Nephron (organoid): ENCODE data around the gene AEBP2.

ENCODE experiments used
- H3K27ac Mint-ChIP-seq, 3 experiments: 2 replicates each; pipeline ENCODE4 v1.8.0; 2020; ENCODE audit warnings: mixed read lengths in 3 of 3, mild to moderate bottlenecking in 2 of 3, moderate library complexity in 1 of 3
- H3K27me3 Mint-ChIP-seq: 2 replicates; pipeline ENCODE4 v1.8.0; 2021; ENCODE audit warnings: low read depth, mild to moderate bottlenecking, moderate library complexity, mixed read lengths
- H3K36me3 Mint-ChIP-seq: 2 replicates; pipeline ENCODE4 v1.8.0; 2020; ENCODE audit warnings: low read depth, mixed read lengths
- H3K4me1 Mint-ChIP-seq: 2 replicates; pipeline ENCODE4 v1.8.0; 2020; ENCODE audit warnings: mixed read lengths
- H3K4me3 Mint-ChIP-seq, 3 experiments: 2 replicates each; pipeline ENCODE4 v1.8.0; 2020; ENCODE audit warnings: mild to moderate bottlenecking in 3 of 3, mixed read lengths in 3 of 3, moderate library complexity in 2 of 3
- H3K9me3 Mint-ChIP-seq: 2 replicates; pipeline ENCODE4 v1.8.0; 2020; ENCODE audit warnings: mixed read lengths
- CTCF ChIP-seq, 3 experiments: fragments of 200-600 bp; sonication (generic); IDR thresholded peaks; one replicate each; pipeline ENCODE4 v1.5.0; 2021; ENCODE audit warnings: antibody characterized with exemption in 3 of 3; ENCODE audit not compliant: unreplicated experiment in 3 of 3

The AEBP2 gene

GRCh38 chr12:19561411-19561961, 122.2 kb downstream of the AEBP2 start:
- no peak overlapping the region for H3K4me3 Mint-ChIP-seq
- no peaks in the 10 kb centered on the region for H3K4me1 Mint-ChIP-seq
- H3K27ac Mint-ChIP-seq: no peak overlapping the region
- H3K27me3 Mint-ChIP-seq: no peaks in the 10 kb centered on the region
- H3K9me3 Mint-ChIP-seq: peaks cover 15% of the 10 kb centered on the region
- TF ChIP-seq CTCF (IDR thresholded peaks at IDR 0.05; ENCODE audit: unreplicated experiment in 3 of 3): no peak
- peaks cover 8% of the 10 kb centered on the region for H3K36me3 Mint-ChIP-seq
